Activated CD4-positive, alpha-beta T cell treated with anti-CD3 and anti-CD28 coated beads, Interleukin-2, amount 50 U/mL, for 16 hours (primary cell): ENCODE measurements around the gene ADAMTS17.

Experiments
- DNase-seq: peaks from one replicate; pipeline ENCODE4 v3.0.0-alpha.2; 2020

Gene ADAMTS17

GRCh38 chr15:100036015-100036414 is 305.8 kb downstream of the ADAMTS17 start:
- DNase-seq = no peak

DNA sequence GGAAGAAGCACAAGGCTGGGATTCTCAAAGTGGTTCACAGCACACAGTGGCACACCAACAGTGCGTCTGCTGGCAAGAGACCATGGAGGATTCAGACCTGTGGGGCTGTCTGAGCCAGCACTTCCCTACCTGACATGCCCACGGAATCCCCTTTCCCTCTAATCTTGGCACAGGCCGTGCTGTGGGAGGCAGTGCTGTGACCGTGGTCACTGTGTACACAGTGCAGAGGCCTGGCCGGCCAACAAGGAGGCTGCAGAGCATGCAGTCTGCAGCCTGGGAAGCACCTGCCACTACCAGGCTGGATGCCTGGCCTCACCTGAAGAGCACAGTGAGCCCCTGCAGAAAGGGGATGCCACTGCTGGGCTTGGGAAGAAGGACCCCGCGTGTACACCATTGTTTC is 307.6 kb downstream of the ADAMTS17 start:
- DNase-seq = no peak

- no peak for DNase-seq
These were observed 308.5 kb downstream of the ADAMTS17 start for GRCh38 chr15:100033140-100033857.

- no peak for DNase-seq
These were observed 309.3 kb downstream of the ADAMTS17 start for GRCh38 chr15:100032358-100033085.

- DNase-seq = no peak
These were observed 310.0 kb downstream of the ADAMTS17 start for GRCh38 chr15:100031665-100032357.

- DNase-seq = no peak
These were observed 311.1 kb downstream of the ADAMTS17 start for GRCh38 chr15:100030586-100031229.

GRCh38 chr15:100029868-100030479 is 311.8 kb downstream of the ADAMTS17 start:
- DNase-seq = no peak

DNA sequence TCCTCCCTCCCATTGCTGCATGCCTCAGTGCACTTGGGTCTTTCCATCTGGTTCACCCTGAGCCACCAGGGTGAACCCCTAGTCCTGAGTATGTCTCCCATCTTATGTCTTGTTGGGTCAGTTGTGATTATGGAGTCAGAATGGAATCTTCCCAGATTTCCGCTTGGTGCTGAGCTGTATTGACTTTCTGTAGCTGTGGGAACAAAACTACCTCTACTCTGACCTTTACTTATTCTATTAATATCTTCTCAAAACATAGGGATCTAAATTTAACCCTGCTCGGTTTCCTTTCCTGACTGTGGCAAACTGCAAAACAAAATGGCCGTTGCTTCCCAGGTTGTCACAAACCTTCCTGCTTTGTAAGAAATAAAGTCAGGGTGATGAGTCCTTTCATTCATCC is 312.7 kb downstream of the ADAMTS17 start:
- DNase-seq = no peak

DNA sequence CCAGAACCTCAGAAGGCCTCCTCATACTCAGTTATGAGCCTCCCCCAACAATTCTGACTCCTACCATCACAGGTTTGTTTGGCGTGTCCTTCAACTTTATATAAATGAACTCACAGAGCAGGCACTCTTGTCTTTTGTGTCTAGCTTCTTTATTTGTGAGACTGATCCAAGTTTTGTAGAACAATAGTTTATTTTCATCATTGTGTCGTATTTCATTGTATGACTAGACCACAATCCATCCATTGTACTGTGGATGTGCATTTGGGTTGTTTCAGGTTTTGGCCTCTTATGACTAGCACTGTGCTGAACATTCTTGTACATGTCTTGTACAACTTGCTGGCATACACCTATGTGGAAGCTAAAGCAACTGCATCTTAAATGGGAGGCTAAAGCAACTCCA is 315.7 kb downstream of the ADAMTS17 start:
- DNase-seq = no peak

DNA sequence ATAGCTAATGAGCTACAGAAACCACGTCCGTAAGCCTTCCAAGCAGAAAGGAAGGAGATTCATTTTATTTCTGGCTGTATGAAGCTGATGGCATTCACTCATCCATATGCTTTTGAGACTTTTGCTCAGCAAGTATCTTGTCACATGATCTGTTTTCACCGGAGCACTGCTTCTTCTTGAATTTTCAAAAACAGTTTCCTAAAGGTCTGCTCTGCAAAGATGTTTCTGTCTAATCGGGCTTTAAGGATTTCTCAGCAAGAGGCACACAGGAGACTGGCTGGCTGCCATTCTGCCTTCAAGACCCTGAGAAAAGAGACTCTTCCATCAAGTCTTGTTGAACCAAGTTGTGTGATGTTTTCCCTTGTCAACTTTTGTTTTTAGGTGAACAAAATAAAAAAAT is 319.0 kb downstream of the ADAMTS17 start:
- DNase-seq = no peak

DNA sequence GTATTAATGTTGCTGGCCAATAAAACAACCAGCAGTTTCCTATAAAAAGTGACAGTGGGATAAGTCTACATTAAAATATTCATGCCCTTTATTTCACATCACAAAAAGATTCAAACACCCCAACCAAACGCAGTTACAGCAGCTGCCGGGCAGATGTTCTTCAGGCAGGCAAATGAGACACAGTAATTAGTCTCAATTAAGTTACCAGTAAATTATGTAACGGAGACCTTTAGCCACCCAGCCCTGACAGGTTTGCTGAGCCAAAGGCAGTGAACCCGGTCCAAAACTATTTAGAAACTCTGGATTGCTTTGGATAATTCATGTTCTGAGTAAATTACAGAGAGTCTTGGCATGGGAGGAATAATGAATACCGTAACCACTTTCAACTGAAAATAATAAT is 319.4 kb downstream of the ADAMTS17 start:
- DNase-seq = no peak

GRCh38 chr15:100021653-100022052 is 320.1 kb downstream of the ADAMTS17 start:
- no peak for DNase-seq

DNA sequence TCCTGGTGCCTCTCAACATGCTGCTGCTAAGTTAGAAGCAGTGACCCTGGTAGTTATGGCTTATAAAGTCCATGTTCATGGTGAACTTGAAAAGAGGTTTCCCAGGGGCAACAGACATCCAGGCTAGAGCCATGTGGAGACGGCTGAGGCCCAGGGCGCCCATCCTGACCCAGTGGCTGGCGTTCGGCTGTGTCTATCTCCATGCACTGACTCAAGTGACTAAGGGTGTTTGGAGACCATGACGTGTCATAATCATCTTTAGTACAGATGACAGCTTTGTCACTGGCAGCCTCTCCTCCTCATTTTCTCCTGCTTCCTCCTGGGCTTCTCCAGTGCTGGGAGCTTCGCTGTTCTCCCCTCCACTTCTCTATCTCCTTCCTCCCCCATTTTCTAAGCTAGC is 321.2 kb downstream of the ADAMTS17 start:
- no peak for DNase-seq

DNA sequence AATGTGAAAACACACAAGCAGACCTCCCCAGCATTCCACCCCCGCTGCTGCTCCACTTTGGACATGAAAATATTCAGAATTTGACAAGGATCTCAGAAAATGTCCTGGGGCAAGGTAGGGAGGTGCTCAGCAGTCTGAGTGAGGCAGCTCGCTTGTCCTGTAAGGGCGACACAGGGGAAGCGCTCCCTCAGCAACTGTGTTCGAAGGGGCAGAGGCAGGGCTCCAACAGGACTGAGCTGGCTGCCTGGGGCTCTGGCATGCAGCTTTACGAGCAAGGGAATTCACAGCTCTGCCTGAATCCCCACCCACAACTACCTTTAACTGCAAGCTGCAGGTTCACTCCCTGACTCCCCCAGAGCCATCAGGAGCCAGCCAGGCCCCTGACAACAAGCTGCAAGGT is 321.6 kb downstream of the ADAMTS17 start:
- no peak for DNase-seq

DNA sequence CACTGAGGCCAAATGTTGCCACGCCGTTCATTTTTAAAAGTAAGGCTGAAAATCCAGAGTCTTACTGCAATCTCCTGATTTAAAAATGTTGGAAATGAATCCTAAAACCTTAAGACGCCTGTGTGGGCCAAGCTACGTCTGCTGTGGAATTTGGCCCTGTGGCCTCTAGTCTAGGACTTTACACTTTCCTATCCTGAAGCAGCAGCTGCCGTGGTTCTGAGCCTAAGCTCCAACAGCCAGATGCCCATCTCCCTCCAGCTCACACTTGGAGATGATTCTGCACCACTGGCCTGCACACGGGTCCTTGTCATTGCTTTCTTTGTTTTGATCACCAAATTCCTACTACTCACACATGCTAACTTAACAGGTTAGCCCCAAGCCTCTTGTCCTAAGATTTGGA is 322.2 kb downstream of the ADAMTS17 start:
- no peak for DNase-seq

- DNase-seq = no peak
These were observed 323.6 kb downstream of the ADAMTS17 start for GRCh38 chr15:100018191-100018590.

- DNase-seq = no peak
These were observed 324.6 kb downstream of the ADAMTS17 start for GRCh38 chr15:100017140-100017539.

GRCh38 chr15:100016632-100017031 is 325.1 kb downstream of the ADAMTS17 start:
- no peak for DNase-seq

DNA sequence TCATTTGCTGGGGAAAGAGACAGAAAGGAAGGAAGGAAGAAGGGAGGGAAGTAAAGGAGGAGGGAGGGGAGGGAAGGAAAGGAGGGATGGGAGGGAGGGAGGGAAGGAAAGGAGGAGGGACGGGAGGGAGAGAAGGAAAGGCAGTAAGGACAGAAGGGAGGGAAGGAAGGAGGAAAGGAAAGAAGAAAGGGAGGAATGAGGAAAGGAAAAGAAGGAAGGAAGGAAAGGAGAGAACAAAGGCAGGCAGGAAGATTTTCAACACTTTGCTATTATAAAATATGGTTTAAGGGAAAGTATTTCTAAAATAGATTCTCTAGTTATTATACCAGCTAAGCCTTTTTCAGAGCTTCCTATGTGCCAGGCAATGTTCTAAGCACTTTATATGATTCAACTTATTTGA is 330.5 kb downstream of the ADAMTS17 start:
- DNase-seq = no peak

DNA sequence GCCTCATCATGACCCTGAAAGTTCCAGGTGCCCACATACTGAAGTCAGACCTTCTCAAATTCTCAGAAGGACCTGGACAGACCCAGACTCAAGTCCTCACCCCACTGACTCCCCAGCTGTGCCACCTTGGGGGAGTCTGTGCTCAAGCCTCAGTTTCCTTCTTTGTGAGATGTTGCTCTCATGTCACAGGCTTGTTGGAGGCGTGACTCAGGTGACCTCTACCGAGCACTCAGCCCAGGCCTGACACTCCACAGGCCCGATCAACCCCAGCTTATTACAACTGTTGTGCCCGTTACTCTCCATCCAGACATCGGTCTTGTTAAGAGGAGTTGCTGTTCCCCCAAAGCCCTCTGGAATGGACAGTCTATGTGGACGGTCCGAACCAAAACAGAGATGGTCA is 332.4 kb downstream of the ADAMTS17 start:
- DNase-seq = no peak

DNA sequence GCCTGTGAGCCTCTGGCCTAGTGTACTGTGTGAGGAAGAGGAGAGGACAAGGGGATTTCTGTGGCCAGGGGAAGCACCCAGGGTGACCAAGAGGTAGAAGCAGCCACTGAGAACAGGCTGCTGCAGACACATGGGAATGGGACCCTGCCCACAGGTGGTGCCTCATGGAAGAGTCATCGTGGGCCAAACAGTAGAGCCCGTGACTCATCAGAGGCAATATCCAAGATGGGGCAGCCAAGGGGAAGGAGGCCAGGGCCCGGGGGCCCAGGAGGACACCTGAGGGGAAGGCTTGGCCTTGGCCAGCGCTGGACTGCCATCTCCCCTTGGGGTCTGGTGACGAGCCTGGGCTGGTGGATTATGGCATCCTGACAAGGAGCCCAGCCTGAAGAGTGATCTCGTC is 333.5 kb downstream of the ADAMTS17 start:
- DNase-seq = no peak

- DNase-seq = no peak
These were observed 334.2 kb downstream of the ADAMTS17 start for GRCh38 chr15:100007609-100008008.

GRCh38 chr15:100005715-100006114 is 336.1 kb downstream of the ADAMTS17 start:
- DNase-seq = no peak
